ENCODE measurements around the gene TMC1. TPM values are rescaled to one million over a fixed set of nuclear protein-coding genes. Genes with fewer than 3 reads are reported as not detected.

The TMC1 gene
- total and polyA plus RNA-seq, 2 of the 13 experiments (the other 11 are each of a cell fraction or from before 2014, with no cell fraction given), result 0.02 to 0.03 TPM

GRCh38 chr9:72563806-72564205 is 42.4 kb downstream of the TMC1 start (continued):
- TF ChIP-seq HMGXB3 (CRISPR knock-in tag; IDR thresholded peaks at IDR 0.05; ENCODE audit: borderline replicate concordance), result no peak
- TF ChIP-seq MLX (CRISPR knock-in tag; IDR thresholded peaks at IDR 0.05), result no peak
- TF ChIP-seq DNMT1 (CRISPR knock-in tag; IDR thresholded peaks at IDR 0.05), result no peak
- no peak for TF ChIP-seq KMT2A (CRISPR knock-in tag; IDR thresholded peaks at IDR 0.05)
- TF ChIP-seq RELA (CRISPR knock-in tag; IDR thresholded peaks at IDR 0.05), result no peak
- TF ChIP-seq ZBTB46 (CRISPR knock-in tag; IDR thresholded peaks at IDR 0.05; ENCODE audit: borderline replicate concordance), result no peak
- no peak for TF ChIP-seq SNRNP70 (IDR thresholded peaks at IDR 0.05; ENCODE audit: low read depth, low read length)

Measured in HepG2 (cell line).